ENCODE data around the gene KCNQ1.

The KCNQ1 gene

GRCh38 chr11:2576549-2576948 lies 131.7 kb downstream of the KCNQ1 start:
- H3K36me3 ChIP-seq (ENCODE audit: control insufficient read depth, insufficient read depth, low read length) = no peaks in the 10 kb centered on the region
- no peak overlapping the region for H3K4me3 ChIP-seq (ENCODE audit: low read length)
- no peaks in the 10 kb centered on the region for H3K27me3 ChIP-seq (ENCODE audit: control insufficient read depth, insufficient read depth, low read length)
- H3K9ac ChIP-seq (ENCODE audit: low read length) = no peak overlapping the region
- no peak overlapping the region for H3K27ac ChIP-seq (ENCODE audit: low read depth, low read length)
- no peaks in the 10 kb centered on the region for H3K4me1 ChIP-seq (ENCODE audit: control insufficient read depth, insufficient read depth, low read length)

- no peaks in the 10 kb centered on the region for H3K4me1 ChIP-seq (ENCODE audit: control insufficient read depth, insufficient read depth, low read length)
- no peak overlapping the region for H3K4me3 ChIP-seq (ENCODE audit: low read length)
- no peak overlapping the region for H3K9ac ChIP-seq (ENCODE audit: low read length)
- H3K27me3 ChIP-seq (ENCODE audit: control insufficient read depth, insufficient read depth, low read length) = no peaks in the 10 kb centered on the region
- H3K36me3 ChIP-seq (ENCODE audit: control insufficient read depth, insufficient read depth, low read length) = no peaks in the 10 kb centered on the region
- no peak overlapping the region for H3K27ac ChIP-seq (ENCODE audit: low read depth, low read length)
Observed at GRCh38 chr11:2577031-2577990, 132.5 kb downstream of the KCNQ1 start.

GRCh38 chr11:2577991-2578928 lies 133.5 kb downstream of the KCNQ1 start:
- H3K4me3 ChIP-seq (ENCODE audit: low read length) = no peak overlapping the region
- H3K27me3 ChIP-seq (ENCODE audit: control insufficient read depth, insufficient read depth, low read length) = no peaks in the 10 kb centered on the region
- no peaks in the 10 kb centered on the region for H3K36me3 ChIP-seq (ENCODE audit: control insufficient read depth, insufficient read depth, low read length)
- H3K4me1 ChIP-seq (ENCODE audit: control insufficient read depth, insufficient read depth, low read length) = no peaks in the 10 kb centered on the region
- no peak overlapping the region for H3K27ac ChIP-seq (ENCODE audit: low read depth, low read length)
- no peak overlapping the region for H3K9ac ChIP-seq (ENCODE audit: low read length)

GRCh38 chr11:2578929-2579270 lies 134.1 kb downstream of the KCNQ1 start:
- no peak overlapping the region for H3K4me3 ChIP-seq (ENCODE audit: low read length)

GRCh38 chr11:2579315-2580060 lies 134.7 kb downstream of the KCNQ1 start:
- Histone ChIP-seq H3K36me3 (ENCODE audit: control insufficient read depth, insufficient read depth, low read length) (no peaks in the 10 kb centered on the region), H3K27ac (ENCODE audit: low read depth, low read length) (no peak overlapping the region), H3K27me3 (ENCODE audit: control insufficient read depth, insufficient read depth, low read length) (no peaks in the 10 kb centered on the region), H3K4me1 (ENCODE audit: control insufficient read depth, insufficient read depth, low read length) (no peaks in the 10 kb centered on the region), H3K4me3 (ENCODE audit: low read length) (no peak overlapping the region), H3K9ac (ENCODE audit: low read length) (no peak overlapping the region)

More at GRCh38 chr11:2578929-2579270, 134.1 kb downstream of the KCNQ1 start:
- no peak overlapping the region for H3K27ac ChIP-seq (ENCODE audit: low read depth, low read length)
- H3K4me1 ChIP-seq (ENCODE audit: control insufficient read depth, insufficient read depth, low read length) = no peaks in the 10 kb centered on the region
- H3K27me3 ChIP-seq (ENCODE audit: control insufficient read depth, insufficient read depth, low read length) = no peaks in the 10 kb centered on the region
- no peak overlapping the region for H3K9ac ChIP-seq (ENCODE audit: low read length)
- no peaks in the 10 kb centered on the region for H3K36me3 ChIP-seq (ENCODE audit: control insufficient read depth, insufficient read depth, low read length)

- H3K4me3 ChIP-seq (ENCODE audit: low read length) = no peak overlapping the region
- no peaks in the 10 kb centered on the region for H3K27me3 ChIP-seq (ENCODE audit: control insufficient read depth, insufficient read depth, low read length)
- no peaks in the 10 kb centered on the region for H3K36me3 ChIP-seq (ENCODE audit: control insufficient read depth, insufficient read depth, low read length)
- no peak overlapping the region for H3K27ac ChIP-seq (ENCODE audit: low read depth, low read length)
- no peaks in the 10 kb centered on the region for H3K4me1 ChIP-seq (ENCODE audit: control insufficient read depth, insufficient read depth, low read length)
- H3K9ac ChIP-seq (ENCODE audit: low read length) = no peak overlapping the region
Observed at GRCh38 chr11:2580061-2580421, 135.2 kb downstream of the KCNQ1 start.

GRCh38 chr11:2580571-2581001 lies 135.8 kb downstream of the KCNQ1 start:
- Histone ChIP-seq H3K27me3 (ENCODE audit: control insufficient read depth, insufficient read depth, low read length) (no peaks in the 10 kb centered on the region), H3K4me1 (ENCODE audit: control insufficient read depth, insufficient read depth, low read length) (no peaks in the 10 kb centered on the region), H3K27ac (ENCODE audit: low read depth, low read length) (no peak overlapping the region), H3K4me3 (ENCODE audit: low read length) (no peak overlapping the region), H3K9ac (ENCODE audit: low read length) (no peak overlapping the region), H3K36me3 (ENCODE audit: control insufficient read depth, insufficient read depth, low read length) (no peaks in the 10 kb centered on the region)

GRCh38 chr11:2581151-2581930 lies 136.5 kb downstream of the KCNQ1 start:
- no peaks in the 10 kb centered on the region for H3K4me1 ChIP-seq (ENCODE audit: control insufficient read depth, insufficient read depth, low read length)
- H3K27ac ChIP-seq (ENCODE audit: low read depth, low read length) = no peak overlapping the region
- no peak overlapping the region for H3K4me3 ChIP-seq (ENCODE audit: low read length)
- H3K27me3 ChIP-seq (ENCODE audit: control insufficient read depth, insufficient read depth, low read length) = no peaks in the 10 kb centered on the region
- no peaks in the 10 kb centered on the region for H3K36me3 ChIP-seq (ENCODE audit: control insufficient read depth, insufficient read depth, low read length)
- no peak overlapping the region for H3K9ac ChIP-seq (ENCODE audit: low read length)

GRCh38 chr11:2581931-2582350 lies 137.1 kb downstream of the KCNQ1 start:
- H3K9ac ChIP-seq (ENCODE audit: low read length) = no peak overlapping the region
- no peaks in the 10 kb centered on the region for H3K36me3 ChIP-seq (ENCODE audit: control insufficient read depth, insufficient read depth, low read length)
- no peaks in the 10 kb centered on the region for H3K27me3 ChIP-seq (ENCODE audit: control insufficient read depth, insufficient read depth, low read length)
- H3K4me1 ChIP-seq (ENCODE audit: control insufficient read depth, insufficient read depth, low read length) = no peaks in the 10 kb centered on the region
- H3K27ac ChIP-seq (ENCODE audit: low read depth, low read length) = no peak overlapping the region
- H3K4me3 ChIP-seq (ENCODE audit: low read length) = no peak overlapping the region

GRCh38 chr11:2582351-2582945 lies 137.6 kb downstream of the KCNQ1 start:
- H3K27ac ChIP-seq (ENCODE audit: low read depth, low read length) = no peak overlapping the region
- no peak overlapping the region for H3K4me3 ChIP-seq (ENCODE audit: low read length)
- no peaks in the 10 kb centered on the region for H3K36me3 ChIP-seq (ENCODE audit: control insufficient read depth, insufficient read depth, low read length)
- no peaks in the 10 kb centered on the region for H3K4me1 ChIP-seq (ENCODE audit: control insufficient read depth, insufficient read depth, low read length)
- no peak overlapping the region for H3K9ac ChIP-seq (ENCODE audit: low read length)
- H3K27me3 ChIP-seq (ENCODE audit: control insufficient read depth, insufficient read depth, low read length) = no peaks in the 10 kb centered on the region

GRCh38 chr11:2582946-2583604 lies 138.3 kb downstream of the KCNQ1 start:
- H3K27me3 ChIP-seq (ENCODE audit: control insufficient read depth, insufficient read depth, low read length) = no peaks in the 10 kb centered on the region
- H3K9ac ChIP-seq (ENCODE audit: low read length) = no peak overlapping the region
- no peaks in the 10 kb centered on the region for H3K4me1 ChIP-seq (ENCODE audit: control insufficient read depth, insufficient read depth, low read length)
- H3K27ac ChIP-seq (ENCODE audit: low read depth, low read length) = no peak overlapping the region
- no peak overlapping the region for H3K4me3 ChIP-seq (ENCODE audit: low read length)
- H3K36me3 ChIP-seq (ENCODE audit: control insufficient read depth, insufficient read depth, low read length) = no peaks in the 10 kb centered on the region
